HepG2 (cell line): Measurements from ENCODE around the gene BCKDHB. TPM values are rescaled to one million over a fixed set of nuclear protein-coding genes. Genes with fewer than 3 reads are reported as not detected.

Experiments used
- ATAC-seq: fragments of 200-7000 bp; cut with Tn5 transposase; 3 replicates; pipeline ENCODE4 v1.9.1; 2020; ENCODE audit warnings: mild to moderate bottlenecking, moderate library complexity
- BruUV-seq: library from RNA; stranded (reverse); fragments of 400-500 nt; replicated peaks from 2 replicates; lab custom pipeline; 2021; lab: Mats Ljungman, UMichigan
- CTCF ChIA-PET: fragments of 300-600 bp; formaldehyde crosslinking; extraction: SDS; loops from one replicate; lab custom pipeline; 2021; ENCODE audit warnings: low total read pairs, inconsistent platforms, low intra/inter-chr PET ratio; lab: Yijun Ruan, JAX
- POLR2A ChIA-PET: fragments of 350-600 bp; sonication (Branson Sonifier 250); formaldehyde crosslinking; loops from one replicate; lab custom pipeline; 2020; ENCODE audit warnings: antibody characterized with exemption, inconsistent platforms; lab: Yijun Ruan, JAX
- DNase-seq: peaks from one replicate; pipeline ENCODE4 v3.0.0-alpha.2; 2015; ENCODE audit warnings: low spot score
- FAIRE-seq: peaks from 3 replicates; lab custom pipeline; 2011; peaks lifted over from hg19 to GRCh38; lab: Jason Lieb, UNC
- H2AFZ ChIP-seq: one replicate; pipeline ENCODE4 v1.6.1; 2011; ENCODE audit warnings: low read length, inconsistent platforms
- H3K27ac ChIP-seq: fragments of 300-600 bp; 3 replicates; pipeline ENCODE4 v1.8.0; 2011; ENCODE audit warnings: mixed run types, mild to moderate bottlenecking, mixed read lengths, low read length, inconsistent platforms; ENCODE audit not compliant: insufficient read depth; ENCODE audit errors: extremely low read length
- H3K27me3 ChIP-seq, 2 experiments: fragments of 200-600 bp in 1 of 2; 2 replicates in 1 of 2; 3 replicates in 1 of 2; pipeline versions ENCODE4 v1.6.0 to v1.8.0; 2011; ENCODE audit warnings: low read length in 2 of 2, mild to moderate bottlenecking in 2 of 2, moderate library complexity in 2 of 2, inconsistent platforms in 1 of 2; ENCODE audit not compliant: insufficient read depth in 2 of 2, control insufficient read depth in 1 of 2
- H3K36me3 ChIP-seq, 2 experiments: fragments of 200-600 bp in 1 of 2; replicated peaks in 1 of 2; 2 replicates in 1 of 2; 3 replicates in 1 of 2; pipeline versions ENCODE4 v1.5.1 to v1.8.0; 2011; ENCODE audit warnings: low read length in 2 of 2, inconsistent platforms in 1 of 2; ENCODE audit not compliant: insufficient read depth in 2 of 2, control insufficient read depth in 1 of 2
- H3K4me1 ChIP-seq: 2 replicates; pipeline ENCODE4 v1.5.1; 2012; ENCODE audit warnings: low read length, inconsistent platforms; ENCODE audit not compliant: insufficient read depth
- H3K4me2 ChIP-seq: 2 replicates; pipeline ENCODE4 v1.6.0; 2011; ENCODE audit warnings: low read depth, low read length, inconsistent platforms
- H3K4me3 ChIP-seq, 3 experiments: fragments of 200-600 bp in 1 of 3; sonication (generic), shearing (Covaris generic) in 1 of 3; replicated peaks in 1 of 3; 2 replicates each; pipeline ENCODE4 v1.5.1; 2011 to 2016; ENCODE audit warnings: low read length in 3 of 3, inconsistent platforms in 2 of 3, low read depth in 2 of 3, mild to moderate bottlenecking in 2 of 3, control low read depth in 1 of 3, mixed read lengths in 1 of 3; ENCODE audit not compliant: insufficient read depth in 1 of 3
- H3K79me2 ChIP-seq: one replicate; pipeline ENCODE4 v1.6.1; 2011; ENCODE audit warnings: low read length, inconsistent platforms; ENCODE audit not compliant: insufficient read depth
- H3K9ac ChIP-seq: 2 replicates; pipeline ENCODE4 v1.6.0; 2011; ENCODE audit warnings: mild to moderate bottlenecking, low read depth, low read length, inconsistent platforms; ENCODE audit not compliant: insufficient read depth
- H3K9me3 ChIP-seq: 2 replicates; pipeline ENCODE4 v1.5.1; 2012; ENCODE audit warnings: mild to moderate bottlenecking, low read length
- H4K20me1 ChIP-seq: 2 replicates; pipeline ENCODE4 v1.6.0; 2011; ENCODE audit warnings: inconsistent platforms, mild to moderate bottlenecking, low read length, moderate library complexity; ENCODE audit not compliant: insufficient read depth
- ATF7-NPFF ChIP-seq: sonication (generic); formaldehyde crosslinking; IDR thresholded peaks from 2 replicates; pipeline ENCODE4 v1.8.1; 2023; ENCODE audit warnings: mild to moderate bottlenecking, low read depth, missing genetic modification reagents, moderate library complexity
- CHCHD3 ChIP-seq: sonication (generic); formaldehyde crosslinking; IDR thresholded peaks from 2 replicates; pipeline ENCODE4 v1.8.0; 2022; ENCODE audit warnings: mild to moderate bottlenecking, missing genetic modification reagents, moderate library complexity
- EZH2 ChIP-seq: conservative IDR thresholded peaks from 2 replicates; pipeline ENCODE4 v1.6.1; 2012; ENCODE audit warnings: mild to moderate bottlenecking, low read depth, low read length, moderate library complexity
- GRHL1 ChIP-seq: sonication (generic); formaldehyde crosslinking; conservative IDR thresholded peaks from 2 replicates; pipeline ENCODE4 v1.8.0; 2022; ENCODE audit warnings: missing genetic modification reagents
- MIXL1 ChIP-seq: IDR thresholded peaks from 2 replicates; pipeline ENCODE4 v1.6.1; 2016
- SMAD3 ChIP-seq: sonication (generic); formaldehyde crosslinking; IDR thresholded peaks from 2 replicates; pipeline ENCODE4 v1.4.0; 2020; ENCODE audit warnings: missing genetic modification reagents
- SP140L ChIP-seq: sonication (generic); formaldehyde crosslinking; IDR thresholded peaks from 2 replicates; pipeline ENCODE4 v1.4.0; 2020; ENCODE audit warnings: missing genetic modification reagents, borderline replicate concordance
- ZMAT5 ChIP-seq: sonication (generic); formaldehyde crosslinking; IDR thresholded peaks from 2 replicates; pipeline ENCODE4 v1.5.0; 2020; ENCODE audit warnings: mild to moderate bottlenecking, low read depth, missing genetic modification reagents, borderline replicate concordance
- ZNF17 ChIP-seq: sonication (generic); formaldehyde crosslinking; IDR thresholded peaks from 2 replicates; pipeline ENCODE4 v1.5.0; 2020; ENCODE audit warnings: mild to moderate bottlenecking, missing genetic modification reagents
- ZNF280D ChIP-seq: sonication (generic); formaldehyde crosslinking; IDR thresholded peaks from 2 replicates; pipeline ENCODE4 v1.5.1; 2020; ENCODE audit warnings: mild to moderate bottlenecking, missing genetic modification reagents
- ZSCAN20 ChIP-seq: sonication (generic); formaldehyde crosslinking; IDR thresholded peaks from 2 replicates; pipeline ENCODE4 v1.4.0; 2020; ENCODE audit warnings: missing genetic modification reagents, mild to moderate bottlenecking, borderline replicate concordance
- WGBS: methylation state at CpG from one replicate; pipeline ENCODE4 v1.1.6; 2017; ENCODE audit warnings: low lambda C conversion rate; 5-methylcytosine and 5-hydroxymethylcytosine counted together
- in situ Hi-C: cut with HindIII; loops from 2 replicates; pipeline ENCODE4 v1.10.0; 2017; ENCODE audit warnings: low pct_unique_long_range_greater_than_20kb; ENCODE audit not compliant: extremely low pct_ligation_motif_present
- intact Hi-C: fragments of 100-400 bp; cut with micrococcal nuclease; formaldehyde crosslinking; loops from one replicate; pipeline ENCODE4 v1.10.0; 2022; ENCODE audit not compliant: unreplicated experiment
- polyA plus RNA-seq, 8 experiments: library from polyadenylated mRNA; depleted of rRNA in 3 of 8; stranded (reverse) in 7 of 8; unstranded in 1 of 8; fragments of >200 nt; fragmentation: Illumina TruSeq in 4 of 8; extraction: Trizol in 4 of 8; gene quantifications; 2 replicates each; pipeline versions ENCODE4 v1.2.1 to v1.2.3, GENCODE V29; 2011 to 2016; ENCODE audit warnings: low read depth in 4 of 8, missing spikeins in 1 of 8, mixed read lengths in 1 of 8; ENCODE audit not compliant: insufficient read depth in 1 of 8
- total RNA-seq, 5 experiments: library from RNA; depleted of rRNA; stranded (reverse); fragments of >200 nt; fragmentation: Illumina TruSeq; extraction: Trizol; gene quantifications; 2 replicates each; pipeline ENCODE4 v1.2.3, GENCODE V29; 2016; ENCODE audit warnings: low read depth in 1 of 5

Gene BCKDHB
- total and polyA plus RNA-seq, 2 of the 13 experiments (the other 11 are each of a cell fraction or from before 2014, with no cell fraction given) = 10.8 to 13.6 TPM

GRCh38 chr6:80182308-80182707, 75.8 kb downstream of the BCKDHB start:
- H3K79me2 ChIP-seq = no peaks in the 10 kb centered on the region
- no peak overlapping the region for H3K4me3 ChIP-seq
- no peak overlapping the region for H3K27ac ChIP-seq
- no peaks in the 10 kb centered on the region for H3K36me3 ChIP-seq
- no peaks in the 10 kb centered on the region for H3K9me3 ChIP-seq
- H3K4me1 ChIP-seq = no peaks in the 10 kb centered on the region
- in situ Hi-C loops (no loop called here), intact Hi-C loops (no loop called here)
- 95% methylated on average over 1 of the region's 1 CpG for WGBS
- POLR2A ChIA-PET = no interaction called here
- TF ChIP-seq GRHL1 (no peak), CHCHD3 (CRISPR knock-in tag) (no peak), ZSCAN20 (CRISPR knock-in tag) (no peak), EZH2 (no peak), SMAD3 (CRISPR knock-in tag) (no peak), ZMAT5 (CRISPR knock-in tag) (no peak), MIXL1 (no peak), ZNF17 (CRISPR knock-in tag) (no peak), ZNF280D (CRISPR knock-in tag) (no peak), ATF7-NPFF (CRISPR knock-in tag) (no peak), SP140L (CRISPR knock-in tag) (no peak)
- no peaks in the 10 kb centered on the region for H4K20me1 ChIP-seq
- ATAC-seq (no peak), FAIRE-seq (no peak), DNase-seq (no peak)
- CTCF ChIA-PET = no interaction called here
- no TSS peak for BruUV-seq
- no peak overlapping the region for H3K4me2 ChIP-seq
- no peak overlapping the region for H2AFZ ChIP-seq
- no peak overlapping the region for H3K9ac ChIP-seq
- no peaks in the 10 kb centered on the region for H3K27me3 ChIP-seq
